ENCODE results near the gene NPM1.

Gene NPM1

DNA sequence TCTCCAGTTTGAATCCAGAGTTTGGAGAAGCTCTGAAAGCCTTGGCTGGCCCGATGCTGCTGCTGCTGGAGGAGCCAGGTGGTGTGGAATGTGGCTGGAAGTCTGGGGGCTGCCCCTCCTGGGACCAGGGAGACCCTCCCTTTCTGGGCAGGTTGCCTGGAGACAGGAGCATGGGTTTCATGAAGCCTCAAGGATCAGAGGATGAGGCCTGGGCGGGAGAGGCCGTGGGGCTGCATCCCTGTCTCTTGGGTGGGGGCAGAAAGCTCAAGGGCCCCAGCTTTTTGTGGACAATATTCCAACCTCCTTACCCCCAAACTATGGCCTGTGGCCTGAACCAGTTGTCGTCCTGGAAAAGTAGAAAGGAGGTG, 41.9 kb downstream of the NPM1 start:
- DNase-seq, result no peak

- DNase-seq, result no peak
Observed at GRCh38 chr5:171431251-171431777, 43.7 kb downstream of the NPM1 start.

- no peak for DNase-seq
Observed at GRCh38 chr5:171432076-171432475, 44.4 kb downstream of the NPM1 start.

DNA sequence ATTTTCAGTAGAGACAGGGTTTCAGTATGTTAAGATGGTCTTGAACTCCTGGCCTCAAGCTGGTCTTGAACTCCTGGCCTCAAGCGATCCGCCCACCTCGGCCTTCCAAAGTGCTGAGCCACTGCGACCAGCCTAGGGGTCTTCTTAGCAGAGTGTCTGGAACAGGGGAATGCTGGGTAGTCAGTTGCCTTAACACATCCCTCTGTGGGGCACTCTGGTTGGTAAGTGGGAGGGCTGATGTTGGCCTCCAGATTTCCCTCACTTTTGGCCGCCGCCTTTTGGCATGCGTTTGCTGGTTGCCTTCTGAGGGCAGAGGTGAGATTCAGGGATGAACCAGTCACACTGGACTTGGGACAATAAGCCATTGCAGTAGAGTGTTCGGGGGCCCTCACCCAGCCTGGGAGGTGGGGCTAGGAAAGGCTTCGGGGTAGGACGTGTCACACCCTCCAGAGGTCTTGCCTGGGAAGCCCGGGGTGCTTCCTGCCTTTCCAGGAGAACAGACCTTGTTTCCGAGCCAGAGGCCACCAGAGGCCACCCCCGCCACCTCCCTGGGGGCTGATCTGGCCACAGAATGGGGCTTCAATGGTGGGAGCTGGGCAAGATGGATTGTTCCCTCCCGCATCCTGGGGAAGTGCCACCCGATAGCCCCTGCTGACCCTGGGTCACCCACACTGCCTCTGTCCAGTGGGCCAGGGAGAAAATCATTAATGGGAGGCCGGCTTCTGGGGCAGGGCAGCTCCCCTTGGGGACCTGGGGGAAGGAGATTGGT, 45.1 kb downstream of the NPM1 start:
- no peak for DNase-seq

- no peak for DNase-seq
Observed at GRCh38 chr5:171433352-171433698, 45.7 kb downstream of the NPM1 start.

DNA sequence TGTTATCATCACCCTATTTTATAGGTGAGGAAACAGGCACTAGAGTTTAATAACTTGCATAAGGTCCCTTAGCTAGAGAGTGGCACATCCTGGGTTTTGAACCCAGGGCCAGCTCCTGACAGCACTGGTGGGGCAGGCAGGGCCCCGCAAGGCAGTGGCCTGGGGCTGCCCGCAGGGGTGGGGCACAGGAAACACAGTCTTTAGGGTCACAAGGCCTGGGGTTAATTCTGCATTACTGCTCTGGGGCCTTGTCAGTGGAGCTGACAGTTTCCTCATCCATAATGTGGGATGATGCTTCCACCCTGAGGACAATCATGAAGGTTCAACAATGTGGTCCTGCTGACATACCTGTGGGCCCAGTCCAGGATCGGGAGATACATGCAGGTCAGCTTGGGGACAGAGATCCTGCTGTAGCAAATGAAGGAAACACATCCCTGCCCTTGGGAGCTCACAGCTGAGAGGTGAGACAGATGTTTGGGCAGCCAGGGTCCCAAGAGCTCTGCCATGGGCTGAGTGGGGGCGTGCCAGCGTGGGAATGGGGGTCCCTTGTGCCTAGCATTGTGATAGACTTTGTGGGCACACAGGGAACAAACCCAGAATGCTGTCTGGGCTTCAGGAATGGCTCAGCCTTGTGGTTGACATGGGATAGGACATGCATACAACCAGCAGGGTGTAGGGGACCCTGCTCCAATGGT, 46.5 kb downstream of the NPM1 start:
- DNase-seq, result no peak

DNA sequence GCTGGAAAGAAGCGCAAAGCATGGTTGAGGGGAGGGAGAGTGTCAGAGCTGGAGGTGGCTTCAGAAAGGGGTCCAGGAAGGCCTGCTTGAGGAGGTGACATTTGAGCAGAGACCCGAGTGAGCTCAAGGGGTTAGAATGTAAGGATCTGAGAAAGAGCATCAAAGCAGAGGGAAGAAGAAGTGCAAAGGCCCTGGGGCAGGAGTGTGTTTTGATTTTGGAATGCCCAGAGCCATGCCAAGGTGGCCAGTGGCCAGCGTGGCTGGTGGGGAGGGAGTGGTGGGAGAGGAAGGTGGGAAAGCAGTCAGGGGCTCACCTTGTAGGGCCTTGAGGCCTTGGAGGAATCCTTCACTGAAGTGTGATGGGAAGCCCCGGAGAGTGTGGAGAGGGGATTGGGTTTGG, 47.2 kb downstream of the NPM1 start:
- DNase-seq, result no peak

DNA sequence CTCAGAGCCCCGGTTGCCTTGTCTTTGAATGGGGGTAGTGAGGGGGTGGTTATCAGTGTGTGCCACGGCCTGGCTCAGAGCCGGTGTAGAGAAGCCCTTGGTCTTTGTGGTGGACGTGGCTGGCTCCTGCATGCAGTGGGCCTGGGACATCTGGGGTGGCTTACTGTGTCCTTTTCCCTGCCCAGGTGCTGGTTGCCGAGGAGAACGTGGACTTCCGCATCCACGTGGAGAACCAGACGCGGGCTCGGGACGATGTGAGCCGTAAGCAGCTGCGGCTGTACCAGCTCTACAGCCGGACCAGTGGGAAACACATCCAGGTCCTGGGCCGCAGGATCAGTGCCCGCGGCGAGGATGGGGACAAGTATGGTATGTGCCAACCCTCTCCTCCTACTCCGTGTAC, 48.3 kb downstream of the NPM1 start:
- DNase-seq, result no peak

DNA sequence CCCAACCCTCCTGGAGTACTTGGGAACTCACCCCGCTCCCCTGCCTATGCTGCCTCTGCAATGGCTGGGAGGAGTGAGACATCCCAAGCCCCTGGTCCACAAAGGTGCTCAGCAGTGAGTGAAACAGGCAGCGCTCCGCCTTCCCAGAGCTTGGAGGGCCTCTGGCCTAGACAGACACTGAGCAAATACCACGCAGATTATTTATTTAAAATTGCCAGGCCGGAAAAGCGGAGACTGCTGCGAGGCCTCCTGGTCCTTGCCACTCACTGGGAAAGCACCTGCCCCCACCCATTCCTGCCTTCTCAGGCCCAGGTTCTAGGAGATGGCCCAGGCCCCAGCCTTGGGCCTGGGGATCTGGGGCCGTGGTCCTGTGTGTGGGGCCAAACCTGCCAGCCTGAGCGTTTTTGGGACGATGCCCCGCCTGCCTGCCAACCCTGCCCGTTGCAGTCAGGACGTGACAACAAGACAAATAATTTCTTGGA, 49.2 kb downstream of the NPM1 start:
- DNase-seq, result no peak

DNA sequence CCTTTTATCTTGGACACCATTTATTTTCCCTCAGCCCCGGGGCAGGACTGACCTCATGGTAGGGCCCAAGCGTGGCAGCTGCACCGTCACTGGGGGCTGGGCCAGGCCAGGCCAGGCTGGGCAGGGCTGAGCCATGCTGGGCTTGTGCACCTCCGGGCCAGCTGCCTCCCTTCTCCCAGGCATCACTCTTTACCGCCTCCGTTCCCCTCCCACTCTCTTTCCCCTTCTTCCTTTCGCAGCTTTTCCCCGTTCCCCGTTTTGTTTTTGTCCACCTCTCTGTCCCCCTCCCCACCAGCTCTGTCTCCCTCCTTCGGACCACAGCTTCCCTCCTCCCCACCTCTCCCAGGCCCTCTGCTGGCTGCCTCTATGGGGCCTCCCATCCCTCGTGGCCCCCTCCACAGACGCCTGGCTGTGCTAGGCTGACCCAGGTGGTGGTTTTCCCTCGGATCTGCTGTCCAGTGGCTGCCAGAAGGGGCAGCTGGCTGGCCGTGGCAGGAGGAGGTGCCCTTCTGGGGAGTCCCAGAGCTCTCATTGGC, 49.7 kb downstream of the NPM1 start:
- no peak for DNase-seq

GRCh38 chr5:171438738-171439137, 51.1 kb downstream of the NPM1 start:
- no peak for DNase-seq

- DNase-seq, result no peak
Observed at GRCh38 chr5:171441246-171441791, 53.7 kb downstream of the NPM1 start.

DNA sequence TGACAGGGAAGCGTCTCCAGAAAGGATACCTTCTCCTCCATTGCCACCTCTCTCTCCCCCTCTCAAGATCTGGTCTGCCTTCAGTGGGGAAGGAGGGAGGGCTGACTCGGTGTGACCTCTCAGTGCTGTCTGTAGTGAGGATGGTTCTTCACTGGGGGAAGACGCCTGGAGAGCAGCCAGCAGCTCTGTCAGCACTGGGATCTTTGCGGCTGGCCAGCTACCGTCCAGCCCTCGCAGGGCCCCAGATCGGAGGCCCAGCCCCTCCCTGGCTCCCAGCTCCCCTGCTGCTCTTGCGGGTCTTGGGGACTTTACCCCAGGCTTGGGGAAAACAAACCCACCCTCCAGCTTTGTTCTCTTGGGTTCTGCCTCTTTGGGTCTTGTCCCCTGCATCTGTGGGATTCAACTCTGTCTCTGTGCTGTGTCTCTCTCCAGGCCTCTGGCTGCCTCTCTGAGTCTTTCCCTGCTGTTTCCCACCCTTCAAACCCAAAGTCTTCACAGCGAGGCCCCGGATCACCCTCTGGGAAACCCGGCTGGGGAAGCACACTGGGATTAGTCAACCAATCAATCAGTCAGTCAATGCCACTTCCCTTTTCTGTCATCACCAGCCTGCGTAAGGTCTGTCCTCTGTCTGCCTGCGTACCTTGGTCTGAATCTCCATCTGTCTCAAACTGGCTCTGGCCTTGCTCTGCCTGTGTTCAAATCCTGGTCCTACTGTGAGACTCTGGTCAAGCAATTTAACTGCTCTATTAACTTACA, 54.8 kb downstream of the NPM1 start:
- no peak for DNase-seq

GRCh38 chr5:171444582-171444981, 56.9 kb downstream of the NPM1 start:
- peak; percentile 19 for DNase-seq

DNA sequence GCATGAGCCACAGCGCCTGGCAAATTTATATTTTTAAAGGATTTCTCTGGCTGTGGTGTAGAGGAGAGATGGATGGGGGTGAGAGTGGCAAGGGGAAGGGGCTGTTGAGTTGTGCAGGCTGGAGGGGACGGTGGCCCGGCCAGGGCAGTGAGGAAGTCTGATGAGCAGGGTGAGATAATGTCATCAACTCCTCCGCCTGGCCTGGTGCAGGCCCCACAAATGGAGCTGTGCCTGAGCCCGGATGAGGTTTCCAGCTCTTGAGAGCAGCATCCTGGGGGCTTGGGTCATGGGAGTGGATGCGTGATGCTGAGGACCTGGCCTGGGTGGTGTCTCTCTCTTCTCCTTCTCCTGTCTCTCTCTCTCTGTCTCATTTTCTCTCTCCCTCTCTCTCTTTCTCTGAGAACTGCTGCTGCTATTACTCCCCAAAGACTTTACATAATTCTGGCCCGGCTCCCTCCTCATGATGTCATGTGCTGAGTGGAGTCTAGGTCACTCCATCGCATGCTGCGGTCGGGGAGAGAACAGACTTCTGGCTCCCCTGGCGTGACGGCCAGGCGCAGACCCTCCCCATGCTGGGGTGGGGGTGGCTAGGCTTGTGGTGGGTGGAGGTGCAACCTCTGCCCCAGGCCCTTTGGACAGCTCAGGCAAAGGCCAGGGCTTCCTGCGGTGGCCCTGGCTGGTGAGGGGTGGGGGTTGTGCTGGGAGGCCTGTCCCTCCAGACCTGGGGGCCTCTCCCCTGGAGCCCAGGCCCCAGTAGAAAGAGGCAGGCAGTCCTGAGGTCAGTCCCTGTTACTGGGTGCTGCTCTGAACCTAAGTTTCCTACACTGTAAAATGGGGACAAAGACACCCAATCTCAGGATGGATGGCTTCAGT, 58.2 kb downstream of the NPM1 start:
- no peak for DNase-seq

GRCh38 chr5:171447226-171447625, 59.6 kb downstream of the NPM1 start:
- no peak for DNase-seq

DNA sequence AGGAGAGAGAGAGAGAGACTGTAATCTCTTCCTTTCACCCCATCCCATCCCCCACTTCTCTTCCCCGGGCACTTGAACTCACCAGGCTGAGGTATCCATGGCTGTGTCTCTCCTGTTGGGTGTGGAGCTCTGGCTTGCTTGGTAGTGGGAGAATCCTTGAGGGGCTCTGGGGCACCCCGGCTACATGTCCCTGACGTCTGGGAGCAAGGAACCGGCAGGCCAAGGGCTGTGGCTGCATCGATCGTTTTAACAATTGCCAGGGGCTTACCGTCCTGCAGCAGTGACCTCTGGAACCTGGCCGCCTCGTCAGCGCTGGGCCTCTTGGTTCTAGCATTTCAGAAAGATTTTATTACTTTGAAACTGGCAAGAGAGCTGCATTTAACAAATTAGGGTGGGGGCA, 61.8 kb downstream of the NPM1 start:
- no peak for DNase-seq

DNA sequence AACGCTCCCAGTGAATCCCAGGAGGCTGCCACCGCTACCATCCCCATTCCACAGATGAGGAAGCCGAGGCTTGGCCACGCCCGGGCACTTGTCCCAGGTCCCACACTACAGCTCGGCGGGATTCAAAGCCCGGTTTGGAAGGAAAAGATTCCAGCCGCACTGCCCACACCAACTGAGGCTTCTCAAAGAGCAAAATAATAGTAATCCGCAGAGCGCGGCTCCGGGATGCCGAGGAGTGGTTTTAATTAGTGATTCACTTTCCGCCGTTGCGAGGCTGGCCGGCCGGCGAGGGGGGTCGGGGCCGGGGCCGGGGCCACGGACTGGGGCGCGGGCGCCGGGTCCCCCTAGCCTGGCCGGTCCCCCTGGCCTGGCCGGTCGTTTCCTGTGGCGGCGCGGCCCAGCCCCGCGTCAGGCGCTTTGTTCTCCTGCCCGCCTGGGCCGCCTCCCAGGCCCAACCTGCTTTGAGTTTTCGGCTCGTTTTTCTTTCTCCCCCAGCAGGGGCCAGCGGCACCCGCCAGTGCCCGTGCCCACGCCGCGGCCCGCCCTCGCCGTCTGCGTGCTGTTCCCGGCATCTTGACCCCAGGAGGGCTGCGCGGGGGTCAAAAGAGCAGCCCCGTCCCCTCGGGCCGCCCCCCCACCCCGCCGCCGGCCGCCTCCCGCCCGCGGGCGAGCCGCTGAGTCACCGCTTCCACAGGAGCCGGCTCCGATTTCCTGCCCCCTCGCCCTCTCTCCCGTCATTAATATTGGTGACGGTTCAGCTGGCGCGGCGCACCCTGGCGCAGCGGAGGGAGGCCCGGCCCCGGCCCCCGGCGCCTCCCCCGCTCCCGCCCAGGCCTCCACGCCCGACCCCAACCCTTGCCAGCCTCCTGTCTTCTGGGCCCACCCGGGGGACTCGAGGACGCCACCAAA, 63.0 kb downstream of the NPM1 start:
- DNase-seq, result no peak

DNA sequence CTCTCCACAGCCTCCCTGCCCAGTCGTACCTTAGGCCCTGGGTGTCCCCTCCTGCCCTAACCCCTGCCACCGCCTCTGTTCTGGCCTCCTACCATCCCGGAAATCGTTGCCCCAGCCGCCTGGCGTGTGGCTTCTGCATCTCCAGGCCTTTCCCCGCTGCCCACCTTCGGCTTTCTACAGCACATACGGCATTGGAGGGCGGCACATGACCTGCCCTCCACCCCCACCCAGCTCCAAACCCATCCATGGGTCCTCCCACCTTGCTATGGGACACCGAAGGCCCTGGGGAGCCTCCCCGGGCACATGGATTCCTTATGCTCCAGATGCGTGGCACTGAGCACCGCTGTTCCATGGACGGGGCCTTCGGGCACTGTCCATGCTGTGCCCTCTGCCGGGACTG, 63.8 kb downstream of the NPM1 start:
- no peak for DNase-seq

GRCh38 chr5:171453056-171453725, 65.5 kb downstream of the NPM1 start:
- DNase-seq, result no peak
